ENCODE data around the gene NME4. TPM values are rescaled to one million over a fixed set of nuclear protein-coding genes. Genes with fewer than 3 reads are reported as not detected.

The NME4 gene
- total and polyA plus RNA-seq, 10 of the 15 experiments (the other 5 are each of a cell fraction or from before 2014, with no cell fraction given): 11.0 to 235 (median 97.7) TPM

- Histone ChIP-seq H3K4me2 (ENCODE audit: control insufficient read depth, insufficient read depth) (no peak overlapping the region), H3K27ac (ENCODE audit: control insufficient read depth, insufficient read depth) (no peak overlapping the region), H3K9me3 (replicated peaks; ENCODE audit: control insufficient read depth, insufficient read depth, low read length) (no peaks in the 10 kb centered on the region), H3K36me3 (ENCODE audit: control insufficient read depth in 2 of 2, insufficient read depth in 2 of 2, low read length in 1 of 2) (no peaks in the 10 kb centered on the region), H4K20me1 (ENCODE audit: control insufficient read depth, insufficient read depth) (no peaks in the 10 kb centered on the region), H3K79me2 (ENCODE audit: control insufficient read depth, insufficient read depth, low read length) (no peaks in the 10 kb centered on the region), H3K4me3 (no peak overlapping the region), H3K4me1 (ENCODE audit: control insufficient read depth, insufficient read depth, low read length) (no peaks in the 10 kb centered on the region), H2AFZ (ENCODE audit: control insufficient read depth, low read depth, low read length) (no peak overlapping the region), H3K27me3 (replicated peaks in 1 of 2; ENCODE audit: control insufficient read depth in 2 of 2, insufficient read depth in 2 of 2, low read length in 1 of 2) (no peaks in the 10 kb centered on the region), H3K9ac (ENCODE audit: control insufficient read depth, insufficient read depth, low read length) (no peak overlapping the region)
- ATAC-seq: no peak
- ChIA-PET SMC1A (ENCODE audit: uncharacterized antibody, unreplicated experiment) (no interaction called here), CTCF (interaction anchor here (0.6 to 1.3 kb wide), 4 partner anchors 171 to 1007 kb away, joined by 3 to 7 read pairs (median 3); no protein-coding TSS in a partner anchor), RAD21 (ENCODE audit: unreplicated experiment) (no interaction called here), POLR2A (no interaction called here)
- TF ChIP-seq DPF2 (IDR thresholded peaks at IDR 0.05) (no peak), SREBF1 (IDR thresholded peaks at IDR 0.05; ENCODE audit: low read length) (no peak)
- intact Hi-C loops (cut with micrococcal nuclease; ENCODE audit: unreplicated experiment): no loop called here
- no TSS peak for BruUV-seq (replicated peaks)
- WGBS (ENCODE audit: insufficient coverage, insufficient replicate concordance, low lambda C conversion rate, missing lambda C conversion rate): 70% methylated on average over 38 of the region's 47 CpGs
- no peak for FAIRE-seq
- in situ Hi-C loops (cut with MboI): no loop called here
- no peak for DNase-seq (ENCODE audit: low read depth, low spot score)
Observed at GRCh38 chr16:359871-360697, 36.9 kb upstream of the NME4 start.

- no peaks in the 10 kb centered on the region for H3K79me2 ChIP-seq (ENCODE audit: control insufficient read depth, insufficient read depth, low read length)
- intact Hi-C loops (cut with micrococcal nuclease; ENCODE audit: unreplicated experiment) (no loop called here), in situ Hi-C loops (cut with MboI) (no loop called here)
- no peaks in the 10 kb centered on the region for H4K20me1 ChIP-seq (ENCODE audit: control insufficient read depth, insufficient read depth)
- no peaks in the 10 kb centered on the region for H3K27me3 ChIP-seq (replicated peaks in 1 of 2; ENCODE audit: control insufficient read depth in 2 of 2, insufficient read depth in 2 of 2, low read length in 1 of 2)
- H2AFZ ChIP-seq (ENCODE audit: control insufficient read depth, low read depth, low read length): no peak overlapping the region
- CTCF ChIA-PET: interaction anchor here (0.6 to 2.5 kb wide), 10 partner anchors 11 to 1007 kb away, joined by 3 to 29 read pairs (median 6); no protein-coding TSS in a partner anchor
- ATAC-seq: no peak
- BruUV-seq (replicated peaks): no TSS peak
- no peak overlapping the region for H3K27ac ChIP-seq (ENCODE audit: control insufficient read depth, insufficient read depth)
- POLR2A ChIA-PET: no interaction called here
- no peaks in the 10 kb centered on the region for H3K4me1 ChIP-seq (ENCODE audit: control insufficient read depth, insufficient read depth, low read length)
- H3K4me2 ChIP-seq (ENCODE audit: control insufficient read depth, insufficient read depth): no peak overlapping the region
- RAD21 ChIA-PET (ENCODE audit: unreplicated experiment): no interaction called here
- DNase-seq (ENCODE audit: low read depth, low spot score): no peak
- no peaks in the 10 kb centered on the region for H3K9me3 ChIP-seq (replicated peaks; ENCODE audit: control insufficient read depth, insufficient read depth, low read length)
- 73% methylated on average over 45 of the region's 47 CpGs for WGBS (ENCODE audit: insufficient coverage, insufficient replicate concordance, low lambda C conversion rate, missing lambda C conversion rate)
- H3K4me3 ChIP-seq: no peak overlapping the region
- H3K9ac ChIP-seq (ENCODE audit: control insufficient read depth, insufficient read depth, low read length): no peak overlapping the region
- no peak for FAIRE-seq
- SMC1A ChIA-PET (ENCODE audit: uncharacterized antibody, unreplicated experiment): interaction anchor here (2.1 kb wide), 1 partner anchor 254 kb away, joined by 8 read pairs; no protein-coding TSS in a partner anchor
- no peak for TF ChIP-seq BRCA1 (IDR thresholded peaks at IDR 0.05; ENCODE audit: low read depth, low read length)
- TF ChIP-seq EGR1 (IDR thresholded peaks at IDR 0.05; ENCODE audit: borderline replicate concordance in 1 of 2, low read depth in 2 of 2, low read length in 2 of 2): no peak
- H3K36me3 ChIP-seq (ENCODE audit: control insufficient read depth in 2 of 2, insufficient read depth in 2 of 2, low read length in 1 of 2): no peaks in the 10 kb centered on the region
Observed at GRCh38 chr16:360698-361336, 36.2 kb upstream of the NME4 start.
